Hair follicle dermal papilla cell (primary cell): ENCODE data around the gene SNAP23. TPM values are rescaled to one million over a fixed set of nuclear protein-coding genes. Genes with fewer than 3 reads are reported as not detected.

ENCODE experiments used
- total RNA-seq: library from RNA; depleted of rRNA; stranded (reverse); fragments of >200 nt; gene quantifications from 2 replicates; pipeline ENCODE4 v1.2.3, GENCODE V29; 2012

Gene SNAP23
- total RNA-seq = 64.7 and 83.9 TPM in 2 replicates

DNA sequence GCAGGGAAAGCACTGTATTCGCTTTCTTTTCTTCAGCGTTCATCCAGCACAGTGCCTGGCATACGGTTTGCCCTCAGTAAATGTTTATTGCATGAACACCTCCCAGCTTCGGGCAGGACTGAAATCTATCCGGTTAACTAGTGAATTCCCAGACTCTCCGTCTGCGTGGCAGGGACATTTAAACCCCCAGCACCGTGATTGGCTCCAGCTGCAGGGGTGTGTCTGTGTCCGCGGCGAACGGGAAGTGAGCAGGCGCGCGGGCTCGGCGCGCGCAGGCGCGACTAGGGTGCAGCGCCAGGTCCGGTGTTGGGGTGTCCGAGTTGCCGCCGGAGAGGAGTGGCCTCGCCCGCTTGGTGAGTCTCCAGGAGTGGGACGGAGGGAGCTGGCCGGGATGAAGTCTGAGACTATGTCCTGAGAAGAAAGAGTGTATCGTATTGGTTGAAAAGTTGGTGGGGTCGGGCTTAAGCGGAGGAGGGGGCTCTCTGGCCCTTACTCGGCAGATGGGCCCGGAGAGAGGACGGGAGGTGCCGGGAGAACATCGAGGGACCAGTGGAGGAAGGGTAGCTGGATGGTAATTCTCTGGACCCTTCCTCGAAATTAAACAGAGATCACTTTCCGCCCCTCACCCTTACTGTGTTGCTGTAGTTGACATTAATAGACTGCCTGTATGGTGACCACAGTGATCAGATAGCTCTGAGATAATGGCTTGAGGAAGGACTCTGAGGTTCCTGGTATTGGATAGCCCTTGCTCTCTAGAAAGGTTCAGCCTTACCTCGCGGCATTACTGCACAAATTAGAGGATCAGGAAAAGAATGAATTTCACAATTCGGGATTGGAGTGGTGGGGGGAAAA is at the start of gene SNAP23:
Gene SNAP23, plus strand, starts transcription at position 274 of the 852 bp plus-strand sequence. CDS start 16,213 bp downstream, outside the sequence.

DNA sequence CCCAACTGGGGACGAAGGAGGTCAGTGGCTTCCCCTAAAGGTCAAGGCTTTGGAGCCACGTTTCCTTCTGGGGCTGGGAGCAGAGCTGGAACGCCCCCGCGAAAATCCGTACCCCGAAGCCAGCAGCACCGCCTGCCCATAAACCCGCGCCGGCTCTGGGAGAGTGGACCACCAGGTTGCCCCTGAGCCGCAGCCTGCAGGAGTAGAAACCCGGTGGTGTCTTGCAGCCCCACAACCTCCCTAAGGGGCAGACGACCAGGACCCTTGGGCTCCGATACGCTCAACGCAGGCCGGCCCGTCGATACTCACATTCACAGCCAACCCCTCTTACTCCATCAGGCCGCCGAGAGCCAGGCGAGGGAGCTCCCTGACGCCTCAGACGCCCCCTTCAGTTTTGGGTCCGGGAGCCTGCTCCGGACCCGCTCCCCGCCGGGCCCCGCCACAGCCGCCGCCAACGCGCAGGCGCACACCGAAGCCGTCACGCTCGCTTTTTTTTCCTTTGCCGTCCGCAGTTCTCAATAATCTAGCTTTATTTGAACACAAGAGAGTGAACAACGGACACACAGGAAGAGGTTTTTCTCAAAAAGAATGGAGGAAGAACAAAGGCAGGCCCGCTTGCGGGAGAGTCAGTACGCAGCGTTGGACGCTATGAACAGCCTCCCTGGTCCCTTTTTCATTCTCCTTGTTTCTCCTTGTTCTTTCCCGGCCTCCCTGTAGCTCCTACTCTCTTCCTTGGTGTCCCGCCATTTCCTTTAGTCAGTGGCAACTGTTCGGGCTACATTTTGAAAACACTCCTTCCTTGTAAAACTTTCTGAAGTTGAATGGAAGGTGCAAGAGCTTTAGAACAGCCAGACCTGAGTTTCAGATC is 4.5 kb upstream of the SNAP23 start, which contains the start of gene ZNF106:
Gene ZNF106, minus strand, starts transcription at position 471 of the 868 bp plus-strand sequence. CDS start 18,852 bp downstream, outside the sequence.

DNA sequence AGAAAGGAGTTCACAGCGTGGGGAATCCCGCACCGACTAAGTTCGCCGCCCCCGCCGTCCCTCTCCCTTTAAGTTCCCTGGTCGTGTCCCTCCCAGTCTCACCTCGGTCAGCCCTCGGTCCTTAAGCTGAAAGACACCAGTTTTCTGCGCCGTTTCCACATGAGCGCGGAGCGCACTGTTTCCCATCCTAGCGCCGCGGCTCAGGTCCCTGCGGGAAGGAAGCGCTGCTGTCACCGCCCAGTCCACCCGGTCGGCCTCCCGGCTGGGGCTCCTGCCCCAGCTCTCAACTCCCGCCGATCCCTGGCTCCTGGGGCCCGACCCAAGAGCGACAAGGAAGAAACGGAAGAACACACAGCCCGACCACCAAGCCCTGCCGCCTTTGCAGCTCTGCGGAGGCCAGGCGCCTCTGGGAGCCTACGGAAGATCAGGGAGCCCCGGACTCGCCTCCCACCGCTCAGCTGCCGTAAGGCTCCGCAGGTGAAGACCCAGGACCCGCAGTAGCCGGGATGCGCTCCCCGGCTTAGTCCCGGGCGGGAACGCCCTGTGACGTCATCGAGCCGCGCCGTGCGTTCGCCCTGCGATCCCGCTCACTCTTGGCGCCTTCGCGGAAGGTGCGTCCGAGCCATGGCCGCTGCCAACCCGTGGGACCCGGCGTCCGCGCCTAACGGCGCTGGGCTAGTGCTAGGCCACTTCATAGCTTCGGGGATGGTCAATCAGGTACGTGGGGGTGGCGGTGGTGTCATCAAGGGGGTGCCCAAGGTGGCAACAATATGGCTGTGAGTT is 53.0 kb downstream of the SNAP23 start, which contains the start of the genes HAUS2 and LRRC57:
Gene HAUS2, plus strand, starts transcription at position 590 of the 783 bp plus-strand sequence. Its CDS starts 35 bp downstream, at position 625.
Gene LRRC57, minus strand, starts transcription at position 545 of the 783 bp plus-strand sequence. Its CDS starts 359 bp downstream, at position 186.

DNA sequence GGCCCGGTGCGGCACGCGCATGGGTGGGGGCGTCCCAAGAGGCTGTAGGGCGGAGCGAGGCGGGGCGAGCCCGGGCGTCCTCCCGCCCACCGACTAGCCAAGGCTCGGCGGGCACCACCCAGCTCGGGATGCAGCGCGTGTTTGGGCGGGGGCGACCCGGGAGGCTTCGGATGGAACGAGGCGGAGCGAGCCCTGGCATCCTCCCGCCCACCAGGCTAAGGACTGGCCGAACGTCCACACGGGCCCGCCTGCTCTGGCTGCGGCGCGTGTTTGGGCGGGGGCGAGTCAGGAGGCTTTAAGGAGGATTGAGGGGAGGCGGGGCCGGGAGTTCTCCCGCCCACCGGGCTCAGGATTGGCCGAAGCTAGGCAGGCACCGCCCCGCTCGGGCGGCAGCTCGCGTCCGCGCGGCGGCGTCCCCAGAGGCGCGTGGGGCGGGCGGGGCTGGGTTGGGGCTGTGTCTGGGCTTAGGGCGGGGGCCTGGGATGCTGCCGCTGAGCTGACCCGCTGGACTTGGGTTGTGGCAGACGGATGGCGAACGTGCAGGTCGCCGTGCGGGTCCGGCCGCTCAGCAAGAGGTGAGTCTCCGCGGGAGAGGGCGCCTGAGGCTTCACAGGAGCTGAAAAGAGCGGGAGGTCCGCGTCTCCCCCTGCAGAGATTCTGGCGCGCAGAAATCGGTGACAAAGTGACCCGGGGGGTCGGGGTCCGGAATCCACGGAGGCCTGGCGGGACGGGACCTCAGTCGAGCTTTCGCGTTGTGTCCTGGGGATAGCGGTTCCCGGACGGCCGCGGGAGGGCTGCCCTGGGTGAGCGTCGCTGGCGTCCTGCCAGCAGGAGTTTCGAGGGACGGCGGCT is 80.0 kb downstream of the SNAP23 start, which contains the start of gene STARD9:
Gene STARD9, plus strand, starts transcription at position 419 of the 852 bp plus-strand sequence. Its CDS starts 110 bp downstream, at position 529.

Other genes starting within 250 kb of the SNAP23 start
- 33.4 and 38.7 TPM in 2 replicates for gene GANC, start 222.4 kb upstream of the SNAP23 start, total RNA-seq
- 59.5 and 70.4 TPM in 2 replicates for gene TMEM87A, start 222.2 kb upstream of the SNAP23 start, total RNA-seq
- gene CAPN3, start 136.1 kb upstream of the SNAP23 start, total RNA-seq = 1.2 and 1.9 TPM in 2 replicates
- 97.1 and 98.2 TPM in 2 replicates for gene ZNF106, start 4.5 kb upstream of the SNAP23 start, total RNA-seq
- gene LRRC57, start 53.2 kb downstream of the SNAP23 start, total RNA-seq = 14.1 and 17.8 TPM in 2 replicates
- 25.8 and 28.2 TPM in 2 replicates for gene HAUS2, start 53.2 kb downstream of the SNAP23 start, total RNA-seq
- 19.8 and 25.8 TPM in 2 replicates for gene STARD9, start 80.0 kb downstream of the SNAP23 start, total RNA-seq
- 5.5 and 8.0 TPM in 2 replicates for gene CDAN1, start 241.5 kb downstream of the SNAP23 start, total RNA-seq